Measurements from ENCODE around the gene LRTM2.

LRTM2 gene

GRCh38 chr12:1864456-1864855, 44.1 kb downstream of the LRTM2 start:
- DNase-seq (ENCODE audit: low read depth in 2 of 2) = no peak

- DNase-seq (ENCODE audit: low read depth in 2 of 2) = no peak
These were observed 44.5 kb downstream of the LRTM2 start for GRCh38 chr12:1864867-1865266.

GRCh38 chr12:1865284-1865866, 45.0 kb downstream of the LRTM2 start:
- DNase-seq (ENCODE audit: low read depth in 2 of 2) = no peak

- DNase-seq (ENCODE audit: low read depth in 2 of 2) = no peak
These were observed 48.8 kb downstream of the LRTM2 start for GRCh38 chr12:1869145-1869544.

- no peak for DNase-seq (ENCODE audit: low read depth in 2 of 2)
These were observed 49.7 kb downstream of the LRTM2 start for GRCh38 chr12:1870086-1870485.

- DNase-seq (ENCODE audit: low read depth in 2 of 2) = no peak
These were observed 50.9 kb downstream of the LRTM2 start for GRCh38 chr12:1870998-1871917.

- DNase-seq (ENCODE audit: low read depth in 2 of 2) = no peak
These were observed 51.6 kb downstream of the LRTM2 start for GRCh38 chr12:1872001-1872400.

GRCh38 chr12:1872448-1872847, 52.1 kb downstream of the LRTM2 start:
- DNase-seq (ENCODE audit: low read depth in 2 of 2) = no peak

- no peak for DNase-seq (ENCODE audit: low read depth in 2 of 2)
These were observed 53.5 kb downstream of the LRTM2 start for GRCh38 chr12:1873531-1874510.

GRCh38 chr12:1875608-1876007, 55.2 kb downstream of the LRTM2 start:
- no peak for DNase-seq (ENCODE audit: low read depth in 2 of 2)

GRCh38 chr12:1876086-1876485, 55.7 kb downstream of the LRTM2 start:
- DNase-seq (ENCODE audit: low read depth in 2 of 2) = no peak

- no peak for DNase-seq (ENCODE audit: low read depth in 2 of 2)
These were observed 57.0 kb downstream of the LRTM2 start for GRCh38 chr12:1877169-1877878.

GRCh38 chr12:1878214-1878613, 57.8 kb downstream of the LRTM2 start:
- no peak for DNase-seq (ENCODE audit: low read depth in 2 of 2)

- no peak for DNase-seq (ENCODE audit: low read depth in 2 of 2)
These were observed 58.3 kb downstream of the LRTM2 start for GRCh38 chr12:1878695-1879094.

GRCh38 chr12:1879633-1880032, 59.3 kb downstream of the LRTM2 start:
- DNase-seq (ENCODE audit: low read depth in 2 of 2) = no peak

GRCh38 chr12:1880153-1880845, 59.9 kb downstream of the LRTM2 start:
- no peak for DNase-seq (ENCODE audit: low read depth in 2 of 2)

GRCh38 chr12:1880876-1881275, 60.5 kb downstream of the LRTM2 start:
- DNase-seq (ENCODE audit: low read depth in 2 of 2) = no peak

- no peak for DNase-seq (ENCODE audit: low read depth in 2 of 2)
These were observed 60.9 kb downstream of the LRTM2 start for GRCh38 chr12:1881301-1881700.

GRCh38 chr12:1881936-1882335, 61.6 kb downstream of the LRTM2 start:
- DNase-seq (ENCODE audit: low read depth in 2 of 2) = no peak

GRCh38 chr12:1882405-1882804, 62.0 kb downstream of the LRTM2 start:
- no peak for DNase-seq (ENCODE audit: low read depth in 2 of 2)
